Measurements from ENCODE around the gene CARMIL1.

DNA sequence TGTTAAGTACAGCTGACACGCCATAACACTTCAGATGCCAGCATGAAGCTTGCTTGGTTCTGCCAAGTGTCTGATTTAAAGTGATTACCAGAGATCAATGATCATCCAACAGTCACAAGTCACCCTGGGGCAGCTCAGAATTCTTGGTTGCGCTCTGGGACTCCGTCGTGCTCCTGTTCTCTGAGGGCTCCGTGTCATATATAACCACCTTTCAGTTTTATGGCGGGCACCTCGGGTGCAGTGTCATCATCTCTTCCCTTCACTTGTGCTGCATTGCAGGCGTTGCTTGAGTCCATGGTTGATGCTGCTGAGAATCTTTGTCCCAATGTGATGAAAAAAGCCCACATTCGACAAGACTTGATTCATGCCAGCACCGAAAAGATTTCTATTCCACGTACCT lies 271.5 kb downstream of the CARMIL1 start:
- no peak for TF ChIP-seq POLR2AphosphoS5 (IDR thresholded peaks at IDR 0.05; ENCODE audit: low read length)
- no peak for TF ChIP-seq EZH2 (IDR thresholded peaks at IDR 0.05; ENCODE audit: borderline replicate concordance, control insufficient read depth, low read depth, low read length)
- TF ChIP-seq, protein P1, sequence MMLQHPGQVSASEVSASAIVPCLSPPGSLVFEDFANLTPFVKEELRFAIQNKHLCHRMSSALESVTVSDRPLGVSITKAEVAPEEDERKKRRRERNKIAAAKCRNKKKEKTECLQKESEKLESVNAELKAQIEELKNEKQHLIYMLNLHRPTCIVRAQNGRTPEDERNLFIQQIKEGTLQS (IDR thresholded peaks at IDR 0.05; ENCODE audit: borderline replicate concordance, extremely low read depth, low read depth, low read length): no peak
- TF ChIP-seq, protein P2, sequence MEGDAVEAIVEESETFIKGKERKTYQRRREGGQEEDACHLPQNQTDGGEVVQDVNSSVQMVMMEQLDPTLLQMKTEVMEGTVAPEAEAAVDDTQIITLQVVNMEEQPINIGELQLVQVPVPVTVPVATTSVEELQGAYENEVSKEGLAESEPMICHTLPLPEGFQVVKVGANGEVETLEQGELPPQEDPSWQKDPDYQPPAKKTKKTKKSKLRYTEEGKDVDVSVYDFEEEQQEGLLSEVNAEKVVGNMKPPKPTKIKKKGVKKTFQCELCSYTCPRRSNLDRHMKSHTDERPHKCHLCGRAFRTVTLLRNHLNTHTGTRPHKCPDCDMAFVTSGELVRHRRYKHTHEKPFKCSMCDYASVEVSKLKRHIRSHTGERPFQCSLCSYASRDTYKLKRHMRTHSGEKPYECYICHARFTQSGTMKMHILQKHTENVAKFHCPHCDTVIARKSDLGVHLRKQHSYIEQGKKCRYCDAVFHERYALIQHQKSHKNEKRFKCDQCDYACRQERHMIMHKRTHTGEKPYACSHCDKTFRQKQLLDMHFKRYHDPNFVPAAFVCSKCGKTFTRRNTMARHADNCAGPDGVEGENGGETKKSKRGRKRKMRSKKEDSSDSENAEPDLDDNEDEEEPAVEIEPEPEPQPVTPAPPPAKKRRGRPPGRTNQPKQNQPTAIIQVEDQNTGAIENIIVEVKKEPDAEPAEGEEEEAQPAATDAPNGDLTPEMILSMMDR (IDR thresholded peaks at IDR 0.05 in 2 of 3, conservative IDR thresholded peaks at IDR 0.05 in 1 of 3; ENCODE audit: control insufficient read depth in 2 of 3, extremely low read depth in 1 of 3, insufficient read depth in 1 of 3, low read depth in 3 of 3, low read length in 3 of 3): no peak
- TF ChIP-seq MYC (IDR thresholded peaks at IDR 0.05; ENCODE audit: insufficient read depth, insufficient read length, insufficient replicate concordance, low read length, severe bottlenecking): no peak
- no peak for TF ChIP-seq SREBF2 (IDR thresholded peaks at IDR 0.05; ENCODE audit: low read length)
- TF ChIP-seq, protein P3, sequence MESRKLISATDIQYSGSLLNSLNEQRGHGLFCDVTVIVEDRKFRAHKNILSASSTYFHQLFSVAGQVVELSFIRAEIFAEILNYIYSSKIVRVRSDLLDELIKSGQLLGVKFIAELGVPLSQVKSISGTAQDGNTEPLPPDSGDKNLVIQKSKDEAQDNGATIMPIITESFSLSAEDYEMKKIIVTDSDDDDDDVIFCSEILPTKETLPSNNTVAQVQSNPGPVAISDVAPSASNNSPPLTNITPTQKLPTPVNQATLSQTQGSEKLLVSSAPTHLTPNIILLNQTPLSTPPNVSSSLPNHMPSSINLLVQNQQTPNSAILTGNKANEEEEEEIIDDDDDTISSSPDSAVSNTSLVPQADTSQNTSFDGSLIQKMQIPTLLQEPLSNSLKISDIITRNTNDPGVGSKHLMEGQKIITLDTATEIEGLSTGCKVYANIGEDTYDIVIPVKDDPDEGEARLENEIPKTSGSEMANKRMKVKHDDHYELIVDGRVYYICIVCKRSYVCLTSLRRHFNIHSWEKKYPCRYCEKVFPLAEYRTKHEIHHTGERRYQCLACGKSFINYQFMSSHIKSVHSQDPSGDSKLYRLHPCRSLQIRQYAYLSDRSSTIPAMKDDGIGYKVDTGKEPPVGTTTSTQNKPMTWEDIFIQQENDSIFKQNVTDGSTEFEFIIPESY (IDR thresholded peaks at IDR 0.05): no peak
- TF ChIP-seq CREB1 (IDR thresholded peaks at IDR 0.05; ENCODE audit: low read depth): no peak
- TF ChIP-seq HCFC1 (IDR thresholded peaks at IDR 0.05; ENCODE audit: low read length): no peak
- TF ChIP-seq KDM1A (IDR thresholded peaks at IDR 0.05; ENCODE audit: borderline replicate concordance): no peak
- TF ChIP-seq HDGF (IDR thresholded peaks at IDR 0.05): no peak
